ENCODE measurements around the gene MARVELD3. TPM values are rescaled to one million over a fixed set of nuclear protein-coding genes. Genes with fewer than 3 reads are reported as not detected.

The MARVELD3 gene
- 0.13 TPM in 1 of 2 replicates, not detected in the other for total RNA-seq

GRCh38 chr16:71626018-71626857 is at the start of gene MARVELD3:
MARVELD3 (plus strand) TSS chr16:71626184; CDS start chr16:71626230, 46 bp downstream.

GRCh38 chr16:71576971-71577370 is 49.0 kb upstream of the MARVELD3 start, which contains the start of gene TAT:
TAT (minus strand) TSS chr16:71577092; CDS start chr16:71576415, 677 bp downstream.

Small RNA genes lying within 50 kb of the gene (small RNA-seq; reads per million reads assigned to genes)
- not detected for gene RNU6-208P

Other genes with a start within 250 kb of the MARVELD3 start
- gene TLE7, start 184.1 kb upstream of the MARVELD3 start, total RNA-seq: not detected in 2 replicates
- 5.2 and 5.3 TPM in 2 replicates for gene ZNF23, start 163.9 kb upstream of the MARVELD3 start, total RNA-seq
- gene ZNF19, start 136.9 kb upstream of the MARVELD3 start, total RNA-seq: 2.5 and 3.0 TPM in 2 replicates
- gene CHST4, start 99.8 kb upstream of the MARVELD3 start, total RNA-seq: not detected in 2 replicates
- not detected in 2 replicates for gene TAT, start 49.1 kb upstream of the MARVELD3 start, total RNA-seq
- gene PHLPP2, start 98.5 kb downstream of the MARVELD3 start, total RNA-seq: 12.3 and 14.8 TPM in 2 replicates
- 116 and 124 TPM in 2 replicates for gene AP1G1, start 182.7 kb downstream of the MARVELD3 start, total RNA-seq
- 22.0 and 23.4 TPM in 2 replicates for gene ATXN1L, start 219.8 kb downstream of the MARVELD3 start, total RNA-seq

All from thoracic aorta endothelial cell (primary cell).